GM12878 (cell line): Measurements from ENCODE around the gene AGAP1. TPM values are rescaled to one million over a fixed set of nuclear protein-coding genes. Genes with fewer than 3 reads are reported as not detected.

Experiments
- ATAC-seq: fragments of 200-7000 bp; cut with Tn5 transposase; 3 replicates; pipeline ENCODE4 v1.9.1; 2020; ENCODE audit warnings: mild to moderate bottlenecking, moderate library complexity
- BruUV-seq: library from RNA; stranded (reverse); fragments of 400-500 nt; replicated peaks from 2 replicates; lab custom pipeline; 2021; lab: Mats Ljungman, UMichigan
- CTCF ChIA-PET: fragments of 300-600 bp; sonication (Branson Sonifier 250); formaldehyde crosslinking; extraction: SDS; loops from one replicate; lab custom pipeline; 2021; ENCODE audit warnings: inconsistent platforms; lab: Yijun Ruan, JAX
- POLR2A ChIA-PET: fragments of 350-600 bp; formaldehyde crosslinking; extraction: SDS; loops from one replicate; lab custom pipeline; 2021; ENCODE audit warnings: inconsistent platforms; lab: Charles Lee
- RAD21 ChIA-PET: fragments of 300-600 bp; sonication (Branson Sonifier 250); formaldehyde crosslinking; loops from one replicate; lab custom pipeline; 2023; ENCODE audit warnings: antibody characterized with exemption; ENCODE audit not compliant: unreplicated experiment; lab: Charles Lee
- SMC1A ChIA-PET: fragments of 300-600 bp; sonication (Branson Sonifier 250); formaldehyde crosslinking; loops from one replicate; lab custom pipeline; 2023; ENCODE audit not compliant: unreplicated experiment, uncharacterized antibody; lab: Charles Lee
- DNase-seq: peaks from one replicate; pipeline ENCODE4 v3.0.0-alpha.2; 2011; ENCODE audit warnings: low read depth, low spot score
- FAIRE-seq: peaks from 3 replicates; lab custom pipeline; 2011; peaks lifted over from hg19 to GRCh38; lab: Jason Lieb, UNC
- H2AFZ ChIP-seq: 2 replicates; pipeline ENCODE4 v1.6.0; 2011; ENCODE audit warnings: low read depth, low read length, control low read depth; ENCODE audit not compliant: control insufficient read depth
- H3K27ac ChIP-seq: 2 replicates; pipeline ENCODE4 v1.5.1; 2011; ENCODE audit warnings: control low read depth; ENCODE audit not compliant: control insufficient read depth, insufficient read depth
- H3K27me3 ChIP-seq, 2 experiments: replicated peaks in 1 of 2; 2 replicates each; pipeline versions ENCODE4 v1.6.0 to v1.6.1; 2011; ENCODE audit warnings: low read length in 1 of 2; ENCODE audit not compliant: control insufficient read depth in 2 of 2, insufficient read depth in 2 of 2
- H3K36me3 ChIP-seq, 2 experiments: 2 replicates each; pipeline ENCODE4 v1.5.1; 2011; ENCODE audit warnings: low read length in 1 of 2; ENCODE audit not compliant: control insufficient read depth in 2 of 2, insufficient read depth in 2 of 2
- H3K4me1 ChIP-seq: 2 replicates; pipeline ENCODE4 v1.6.1; 2011; ENCODE audit warnings: mild to moderate bottlenecking, low read length, moderate library complexity, mixed read lengths; ENCODE audit not compliant: control insufficient read depth, insufficient read depth
- H3K4me2 ChIP-seq: 2 replicates; pipeline ENCODE4 v1.6.0; 2011; ENCODE audit warnings: control low read depth; ENCODE audit not compliant: control insufficient read depth, insufficient read depth
- H3K4me3 ChIP-seq: fragments of 200-600 bp; sonication (generic); 2 replicates; pipeline ENCODE4 v1.5.1; 2016
- H3K79me2 ChIP-seq: 2 replicates; pipeline ENCODE4 v1.6.0; 2011; ENCODE audit warnings: low read length; ENCODE audit not compliant: control insufficient read depth, insufficient read depth
- H3K9ac ChIP-seq: 2 replicates; pipeline ENCODE4 v1.8.0; 2011; ENCODE audit warnings: low read length, control low read depth, mixed read lengths; ENCODE audit not compliant: control insufficient read depth, insufficient read depth
- H3K9me3 ChIP-seq: replicated peaks from 3 replicates; pipeline ENCODE4 v1.5.1; 2011; ENCODE audit warnings: mild to moderate bottlenecking, low read length; ENCODE audit not compliant: control insufficient read depth, insufficient read depth
- H4K20me1 ChIP-seq: 2 replicates; pipeline ENCODE4 v1.6.0; 2011; ENCODE audit not compliant: control insufficient read depth, insufficient read depth
- ATF3 ChIP-seq: IDR thresholded peaks from 2 replicates; pipeline ENCODE4 v1.6.1; 2011; ENCODE audit warnings: low read depth, mild to moderate bottlenecking, low read length, moderate library complexity, borderline replicate concordance; ENCODE audit errors: extremely low read depth
- CEBPB ChIP-seq, 2 experiments: fragments of 150-350 bp in 1 of 2; IDR thresholded peaks; 2 replicates each; pipeline ENCODE4 v1.6.1; 2012 to 2014; ENCODE audit warnings: low read depth in 2 of 2, low read length in 2 of 2, borderline replicate concordance in 1 of 2, inconsistent platforms in 1 of 2
- CHD2 ChIP-seq: IDR thresholded peaks from 2 replicates; pipeline ENCODE4 v1.6.1; 2011; ENCODE audit warnings: low read depth, low read length, improper control_type of control experiment, borderline replicate concordance
- CREM ChIP-seq: IDR thresholded peaks from 2 replicates; pipeline ENCODE4 v1.6.1; 2014; ENCODE audit warnings: antibody characterized with exemption, low read depth
- EP300 ChIP-seq, 2 experiments: fragments of 150-350 bp in 1 of 2; IDR thresholded peaks; 2 replicates each; pipeline ENCODE4 v1.6.1; 2011 to 2012; ENCODE audit warnings: low read depth in 2 of 2, low read length in 2 of 2, borderline replicate concordance in 1 of 2, improper control_type of control experiment in 1 of 2, inconsistent platforms in 1 of 2; ENCODE audit not compliant: control insufficient read depth in 1 of 2
- FOXK2 ChIP-seq: fragments of 450-650 bp; IDR thresholded peaks from 2 replicates; pipeline ENCODE4 v1.6.1; 2017; ENCODE audit warnings: mild to moderate bottlenecking, moderate library complexity
- NBN ChIP-seq: fragments of 450-650 bp; IDR thresholded peaks from 2 replicates; pipeline ENCODE4 v1.6.1; 2016
- RBBP5 ChIP-seq: fragments of 200-600 bp; sonication (generic); conservative IDR thresholded peaks from 2 replicates; pipeline ENCODE4 v1.6.1; 2016
- RFX5 ChIP-seq: IDR thresholded peaks from 2 replicates; pipeline ENCODE4 v1.6.1; 2011; ENCODE audit warnings: low read depth, low read length, improper control_type of control experiment
- SKIL ChIP-seq: fragments of 450-650 bp; IDR thresholded peaks from 2 replicates; pipeline ENCODE4 v1.6.1; 2017; ENCODE audit warnings: mild to moderate bottlenecking, low read depth, inconsistent platforms; ENCODE audit not compliant: poor library complexity, severe bottlenecking
- SMAD1 ChIP-seq: fragments of 450-650 bp; IDR thresholded peaks from 2 replicates; pipeline ENCODE4 v1.6.1; 2018; ENCODE audit warnings: mild to moderate bottlenecking, low read depth; ENCODE audit not compliant: partially characterized antibody
- WRNIP1 ChIP-seq: IDR thresholded peaks from 2 replicates; pipeline ENCODE4 v1.6.1; 2011; ENCODE audit warnings: low read depth, low read length, improper control_type of control experiment, borderline replicate concordance
- YBX1 ChIP-seq: fragments of 450-650 bp; IDR thresholded peaks from 2 replicates; pipeline ENCODE4 v1.6.1; 2016; ENCODE audit warnings: antibody characterized with exemption
- WGBS: methylation state at CpG from one replicate; pipeline ENCODE4 v1.1.6; 2016; ENCODE audit warnings: low lambda C conversion rate; ENCODE audit not compliant: insufficient replicate concordance, insufficient coverage; ENCODE audit errors: missing lambda C conversion rate; 5-methylcytosine and 5-hydroxymethylcytosine counted together
- in situ Hi-C: fragments of 300-500 bp; cut with MboI; formaldehyde crosslinking; loops from 9 replicates; pipeline ENCODE4 v1.14.3; 2018; ENCODE audit warnings: mixed read lengths
- intact Hi-C: fragments of 100-400 bp; cut with micrococcal nuclease; formaldehyde crosslinking; loops from one replicate; pipeline ENCODE4 v1.14.2; 2022; ENCODE audit not compliant: unreplicated experiment
- polyA plus RNA-seq, 11 experiments: library from polyadenylated mRNA; depleted of rRNA in 4 of 11; unstranded in 6 of 11; stranded (reverse) in 5 of 11; fragments of >200 nt; fragmentation: Nextera tagmentation in 4 of 11; fragmentation: Illumina TruSeq in 1 of 11; extraction: Ambion mirVana in 4 of 11; extraction: Trizol in 1 of 11; gene quantifications; 1 replicate in 1 of 11; 2 replicates in 10 of 11; pipeline versions ENCODE4 v1.2.1 to v1.2.3, GENCODE V29; 2011 to 2016; ENCODE audit warnings: inconsistent platforms in 2 of 11, missing spikeins in 2 of 11, low read depth in 1 of 11
- total RNA-seq, 4 experiments: library from RNA; depleted of rRNA in 3 of 4; stranded (reverse); fragments of >200 nt in 3 of 4; fragmentation: Illumina TruSeq in 1 of 4; extraction: Trizol in 1 of 4; gene quantifications; 2 replicates each; pipeline versions ENCODE4 v1.2.1 to v1.2.3, GENCODE V29; 2013 to 2021

Gene AGAP1
- total and polyA plus RNA-seq, 10 of the 15 experiments (the other 5 are each of a cell fraction or from before 2014, with no cell fraction given) = 0.05 to 0.15 (median 0.06) TPM; not detected in 7

GRCh38 chr2:235592836-235593235 lies 99.0 kb downstream of the AGAP1 start:
- Histone ChIP-seq H4K20me1 (no peaks in the 10 kb centered on the region), H3K4me3 (no peak overlapping the region), H2AFZ (no peak overlapping the region), H3K4me2 (no peak overlapping the region), H3K27me3 (no peaks in the 10 kb centered on the region), H3K27ac (no peak overlapping the region), H3K79me2 (no peaks in the 10 kb centered on the region), H3K9me3 (no peaks in the 10 kb centered on the region), H3K9ac (no peak overlapping the region), H3K36me3 (no peaks in the 10 kb centered on the region), H3K4me1 (no peaks in the 10 kb centered on the region)
- intact Hi-C loops (no loop called here), in situ Hi-C loops (loop anchor here (5.0 kb wide), 2 partner anchors 154 to 1041 kb away; no protein-coding TSS in a partner anchor)
- FAIRE-seq (no peak), ATAC-seq (no peak), DNase-seq (no peak)
- WGBS = 0% methylated on average over 6 of the region's 6 CpGs
- CTCF ChIA-PET = interaction anchor here (1.0 to 2.6 kb wide), 3 partner anchors 154 to 459 kb away, joined by 3 to 29 read pairs (median 6); no protein-coding TSS in a partner anchor
- BruUV-seq = no TSS peak
- TF ChIP-seq FOXK2 (no peak), WRNIP1 (no peak), RFX5 (no peak), CEBPB (IDR thresholded peaks at IDR 0.05; ENCODE audit: borderline replicate concordance in 1 of 2, low read depth in 2 of 2, low read length in 2 of 2) (no peak), YBX1 (no peak), EP300 (IDR thresholded peaks at IDR 0.05; ENCODE audit: borderline replicate concordance in 1 of 2, control insufficient read depth in 1 of 2, low read depth in 2 of 2, low read length in 2 of 2) (no peak), SKIL (no peak), CREM (no peak), RBBP5 (no peak), ATF3 (no peak), SMAD1 (no peak), CHD2 (no peak), NBN (no peak)
- POLR2A ChIA-PET = no interaction called here
- RAD21 ChIA-PET = interaction anchor here (1.2 to 1.4 kb wide), 3 partner anchors 153 to 459 kb away, joined by 3 to 7 read pairs (median 4); no protein-coding TSS in a partner anchor
- SMC1A ChIA-PET = no interaction called here
